NCI-H1048 (cell line): ENCODE measurements around the gene JMY.
"Not testable (repeated sequence)": the region's sequence is repeated elsewhere in the genome, so short reads cannot be mapped to it uniquely, and the experiment has no call there.

Experiments
- DNase-seq: peaks from one replicate; lab custom pipeline; 2025; lab: John Stamatoyannopoulos, UW

JMY gene

GRCh38 chr5:79237740-79238560 lies 2.0 kb downstream of the JMY start:
- DNase-seq, result no peak

- no peak for DNase-seq
Observed at GRCh38 chr5:79240561-79240960, 4.6 kb downstream of the JMY start.

GRCh38 chr5:79241535-79241979 lies 5.6 kb downstream of the JMY start:
- no peak for DNase-seq

- no peak for DNase-seq
Observed at GRCh38 chr5:79242242-79243039, 6.5 kb downstream of the JMY start.

GRCh38 chr5:79243224-79243623 lies 7.3 kb downstream of the JMY start:
- DNase-seq, result no peak

- not testable (repeated sequence) for DNase-seq
Observed at GRCh38 chr5:79254067-79254466, 18.1 kb downstream of the JMY start.

- no peak for DNase-seq
Observed at GRCh38 chr5:79255786-79256557, 20.0 kb downstream of the JMY start.

- DNase-seq, result no peak
Observed at GRCh38 chr5:79256563-79256962, 20.6 kb downstream of the JMY start.

- DNase-seq, result no peak
Observed at GRCh38 chr5:79257314-79257713, 21.4 kb downstream of the JMY start.

- DNase-seq, result no peak
Observed at GRCh38 chr5:79258801-79259200, 22.9 kb downstream of the JMY start.

GRCh38 chr5:79259383-79259782 lies 23.5 kb downstream of the JMY start:
- no peak for DNase-seq

- DNase-seq, result no peak
Observed at GRCh38 chr5:79259810-79260209, 23.9 kb downstream of the JMY start.

GRCh38 chr5:79261897-79262296 lies 26.0 kb downstream of the JMY start:
- no peak for DNase-seq

- DNase-seq, result no peak
Observed at GRCh38 chr5:79263290-79263689, 27.4 kb downstream of the JMY start.

GRCh38 chr5:79267180-79267579 lies 31.2 kb downstream of the JMY start:
- no peak for DNase-seq

GRCh38 chr5:79269733-79270166 lies 33.8 kb downstream of the JMY start:
- no peak for DNase-seq

- no peak for DNase-seq
Observed at GRCh38 chr5:79273341-79273740, 37.4 kb downstream of the JMY start.

- DNase-seq, result no peak
Observed at GRCh38 chr5:79284846-79285245, 48.9 kb downstream of the JMY start.

- DNase-seq, result no peak
Observed at GRCh38 chr5:79285285-79285684, 49.4 kb downstream of the JMY start.

- no peak for DNase-seq
Observed at GRCh38 chr5:79285833-79286232, 49.9 kb downstream of the JMY start.

- DNase-seq, result no peak
Observed at GRCh38 chr5:79287380-79287779, 51.4 kb downstream of the JMY start.

GRCh38 chr5:79287907-79288306 lies 52.0 kb downstream of the JMY start:
- no peak for DNase-seq
